Measurements from ENCODE around the gene NRCAM.

Gene NRCAM

GRCh38 chr7:108246227-108246837, 209.9 kb downstream of the NRCAM start:
- no peak for DNase-seq (ENCODE audit: low read depth)

- no peak for DNase-seq (ENCODE audit: low read depth)
These were observed 210.6 kb downstream of the NRCAM start for GRCh38 chr7:108245523-108246226.

GRCh38 chr7:108244110-108244509, 212.1 kb downstream of the NRCAM start:
- no peak for DNase-seq (ENCODE audit: low read depth)

- DNase-seq (ENCODE audit: low read depth), result no peak
These were observed 216.6 kb downstream of the NRCAM start for GRCh38 chr7:108239501-108240225.

GRCh38 chr7:108236681-108237415, 219.4 kb downstream of the NRCAM start:
- DNase-seq (ENCODE audit: low read depth), result no peak

- DNase-seq (ENCODE audit: low read depth), result no peak
These were observed 220.7 kb downstream of the NRCAM start for GRCh38 chr7:108235451-108236061.

GRCh38 chr7:108234971-108235450, 221.2 kb downstream of the NRCAM start:
- DNase-seq (ENCODE audit: low read depth), result no peak

- DNase-seq (ENCODE audit: low read depth), result no peak
These were observed 222.0 kb downstream of the NRCAM start for GRCh38 chr7:108234281-108234680.

GRCh38 chr7:108232076-108232475, 224.2 kb downstream of the NRCAM start:
- no peak for DNase-seq (ENCODE audit: low read depth)

GRCh38 chr7:108231221-108231620, 225.0 kb downstream of the NRCAM start:
- no peak for DNase-seq (ENCODE audit: low read depth)

GRCh38 chr7:108227366-108227765, 228.9 kb downstream of the NRCAM start:
- no peak for DNase-seq (ENCODE audit: low read depth)

- DNase-seq (ENCODE audit: low read depth), result no peak
These were observed 229.4 kb downstream of the NRCAM start for GRCh38 chr7:108226816-108227299.

- DNase-seq (ENCODE audit: low read depth), result no peak
These were observed 230.6 kb downstream of the NRCAM start for GRCh38 chr7:108225531-108226181.

- no peak for DNase-seq (ENCODE audit: low read depth)
These were observed 231.8 kb downstream of the NRCAM start for GRCh38 chr7:108224387-108224786.

GRCh38 chr7:108222236-108222892, 233.9 kb downstream of the NRCAM start:
- DNase-seq (ENCODE audit: low read depth), result no peak

- DNase-seq (ENCODE audit: low read depth), result no peak
These were observed 244.6 kb downstream of the NRCAM start for GRCh38 chr7:108211382-108212201.

- no peak for DNase-seq (ENCODE audit: low read depth)
These were observed 245.4 kb downstream of the NRCAM start for GRCh38 chr7:108210796-108211195.

GRCh38 chr7:108205311-108205710, 250.9 kb downstream of the NRCAM start:
- DNase-seq (ENCODE audit: low read depth), result no peak

- no peak for DNase-seq (ENCODE audit: low read depth)
These were observed 251.9 kb downstream of the NRCAM start for GRCh38 chr7:108204281-108204796.

- no peak for DNase-seq (ENCODE audit: low read depth)
These were observed 252.7 kb downstream of the NRCAM start for GRCh38 chr7:108203537-108203936.
